Esophagus squamous epithelium (tissue), 5 donors: ENCODE results near the gene PRKCE. TPM values are rescaled to one million over a fixed set of nuclear protein-coding genes. Genes with fewer than 3 reads are reported as not detected.

ENCODE experiments used
- DNase-seq: peaks from one replicate; lab custom pipeline; 2025; lab: John Stamatoyannopoulos, UW
- H3K27ac ChIP-seq, 4 donors: fragments of 200-600 bp; sonication (generic); one replicate each; pipeline ENCODE4 v1.5.1; 2016 to 2019; ENCODE audit warnings: mild to moderate bottlenecking in 1 of 4
- H3K27me3 ChIP-seq, 4 donors: fragments of 200-600 bp; sonication (generic); 1 replicate in 3 of 4; 2 replicates in 1 of 4; pipeline versions ENCODE4 v1.5.1 to v1.6.0; 2017 to 2021; ENCODE audit warnings: antibody characterized with exemption in 1 of 4
- H3K36me3 ChIP-seq, 3 donors: fragments of 200-600 bp; sonication (generic); one replicate each; pipeline ENCODE4 v1.5.1; 2016 to 2019
- H3K4me1 ChIP-seq, 3 donors: fragments of 200-600 bp; sonication (generic); one replicate each; pipeline ENCODE4 v1.5.1; 2017 to 2019
- H3K4me3 ChIP-seq, 4 donors: fragments of 200-600 bp; sonication (generic); 1 replicate in 3 of 4; 2 replicates in 1 of 4; pipeline ENCODE4 v1.5.1; 2016 to 2019; ENCODE audit warnings: mild to moderate bottlenecking in 2 of 4, moderate library complexity in 1 of 4
- H3K9me3 ChIP-seq, 3 donors: fragments of 200-600 bp; sonication (generic); one replicate each; pipeline ENCODE4 v1.5.1; 2016 to 2019
- POLR2A ChIP-seq, 4 donors: fragments of 450-650 bp; IDR thresholded peaks; one replicate each; pipeline ENCODE4 v1.6.1; 2017; ENCODE audit warnings: antibody characterized with exemption in 4 of 4, mild to moderate bottlenecking in 4 of 4, moderate library complexity in 3 of 4
- WGBS, 2 donors: methylation state at CpG; one replicate each; pipeline ENCODE4 v1.1.5; 2018; 5-methylcytosine and 5-hydroxymethylcytosine counted together
- intact Hi-C: fragments of 100-400 bp; cut with DNase I; formaldehyde crosslinking; loops from one replicate; pipeline ENCODE4 v1.15.0; 2022
- total RNA-seq, 4 donors: library from RNA; depleted of rRNA; stranded (reverse); fragments of >200 nt; gene quantifications; one replicate each; pipeline ENCODE4 v1.1.0, GENCODE V29; 2016
- TF ChIP-seq, protein P1 (sequence below), 6 experiments: fragments of 450-650 bp in 4 of 6; fragments of 200-600 bp in 2 of 6; sonication (generic) in 2 of 6; IDR thresholded peaks; one replicate each; pipeline ENCODE4 v1.5.1; 2016 to 2019; ENCODE audit warnings: antibody characterized with exemption in 6 of 6, mild to moderate bottlenecking in 4 of 6, moderate library complexity in 4 of 6
- donor health status: DM: yes; HTN: yes; CAD: no.

PRKCE gene
- total RNA-seq, 4 donors from 2014 or later = 6.5 to 13.7 (median 9.9) TPM

DNA sequence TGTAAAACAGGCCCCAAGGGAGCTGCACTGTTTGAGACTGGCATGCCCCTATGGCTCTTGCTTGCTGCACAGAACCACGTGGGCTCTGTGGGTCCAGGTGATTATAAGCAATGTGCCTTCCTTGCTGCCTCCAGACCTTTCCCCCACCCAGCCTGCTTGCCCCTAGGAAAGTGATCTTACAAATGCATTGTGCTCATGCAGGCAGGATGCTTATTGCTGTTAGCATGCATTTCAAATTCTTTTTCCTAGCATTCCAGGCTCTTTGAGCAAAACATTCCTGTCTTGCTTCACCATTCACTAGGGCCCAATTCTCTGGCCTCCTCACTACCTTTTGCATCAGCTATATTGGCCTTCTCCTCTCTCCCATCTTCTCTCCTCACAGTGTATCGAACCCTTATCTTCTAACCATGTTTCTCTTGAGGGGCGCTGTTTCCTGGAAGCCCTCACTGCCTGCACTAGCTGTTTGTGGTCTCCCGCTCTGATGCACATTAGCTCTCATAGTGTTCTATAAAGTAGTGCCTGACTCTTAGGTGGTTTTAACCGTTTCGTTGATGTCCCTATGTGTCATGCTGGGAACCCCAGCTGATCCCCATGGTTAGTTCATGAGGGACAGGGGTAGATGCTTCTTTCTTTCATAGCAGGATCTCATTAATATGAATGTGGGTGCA, 492.8 kb downstream of the PRKCE start:
- TF ChIP-seq, protein P1, sequence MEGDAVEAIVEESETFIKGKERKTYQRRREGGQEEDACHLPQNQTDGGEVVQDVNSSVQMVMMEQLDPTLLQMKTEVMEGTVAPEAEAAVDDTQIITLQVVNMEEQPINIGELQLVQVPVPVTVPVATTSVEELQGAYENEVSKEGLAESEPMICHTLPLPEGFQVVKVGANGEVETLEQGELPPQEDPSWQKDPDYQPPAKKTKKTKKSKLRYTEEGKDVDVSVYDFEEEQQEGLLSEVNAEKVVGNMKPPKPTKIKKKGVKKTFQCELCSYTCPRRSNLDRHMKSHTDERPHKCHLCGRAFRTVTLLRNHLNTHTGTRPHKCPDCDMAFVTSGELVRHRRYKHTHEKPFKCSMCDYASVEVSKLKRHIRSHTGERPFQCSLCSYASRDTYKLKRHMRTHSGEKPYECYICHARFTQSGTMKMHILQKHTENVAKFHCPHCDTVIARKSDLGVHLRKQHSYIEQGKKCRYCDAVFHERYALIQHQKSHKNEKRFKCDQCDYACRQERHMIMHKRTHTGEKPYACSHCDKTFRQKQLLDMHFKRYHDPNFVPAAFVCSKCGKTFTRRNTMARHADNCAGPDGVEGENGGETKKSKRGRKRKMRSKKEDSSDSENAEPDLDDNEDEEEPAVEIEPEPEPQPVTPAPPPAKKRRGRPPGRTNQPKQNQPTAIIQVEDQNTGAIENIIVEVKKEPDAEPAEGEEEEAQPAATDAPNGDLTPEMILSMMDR (IDR thresholded peaks at IDR 0.05) = no peak
- TF ChIP-seq POLR2A (IDR thresholded peaks at IDR 0.05) = no peak
- H3K4me1 ChIP-seq = peaks cover 8 to 18% (median 11%) of the 10 kb centered on the region in 3 donors

DNA sequence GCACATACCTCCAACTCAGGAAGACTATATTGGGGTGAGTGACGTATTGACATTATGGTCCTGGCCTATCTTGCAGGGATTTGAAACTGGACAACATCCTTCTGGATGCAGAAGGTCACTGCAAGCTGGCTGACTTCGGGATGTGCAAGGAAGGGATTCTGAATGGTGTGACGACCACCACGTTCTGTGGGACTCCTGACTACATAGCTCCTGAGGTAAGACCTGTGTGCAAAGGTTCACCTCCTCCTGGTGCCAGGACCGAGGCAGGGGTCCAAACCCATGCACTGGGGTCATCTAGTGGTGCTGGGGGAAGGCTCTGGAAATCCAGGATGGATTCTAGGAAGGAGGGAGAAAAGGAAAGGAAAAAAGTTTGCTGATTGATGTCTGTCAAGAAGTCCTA, 493.5 kb downstream of the PRKCE start:
- Histone ChIP-seq H3K27me3 (no peaks in the 10 kb centered on the region), H3K9me3 (no peaks in the 10 kb centered on the region), H3K4me1 (peaks cover 8 to 18% (median 11%) of the 10 kb centered on the region in 3 donors), H3K4me3 (no peak overlapping the region), H3K27ac (no peak overlapping the region), H3K36me3 (peaks cover 0 to 27% (median 0%) of the 10 kb centered on the region in 3 donors)
- DNase-seq = no peak
- intact Hi-C loops = no loop called here
- WGBS, 2 donors = 92 to 95% methylated on average over 5 of the region's 5 CpGs
- no peak for TF ChIP-seq POLR2A (IDR thresholded peaks at IDR 0.05)
- TF ChIP-seq, protein P1 (IDR thresholded peaks at IDR 0.05) = no peak

More for the DNA sequence above, 492.8 kb downstream of the PRKCE start:
- no peak overlapping the region for H3K27ac ChIP-seq
- DNase-seq = no peak
- peaks cover 0 to 27% (median 0%) of the 10 kb centered on the region in 3 donors for H3K36me3 ChIP-seq
- H3K4me3 ChIP-seq = no peak overlapping the region
- intact Hi-C loops = no loop called here
- no peaks in the 10 kb centered on the region for H3K9me3 ChIP-seq
- 93 to 96% methylated on average over 6 of the region's 6 CpGs for WGBS, 2 donors
- H3K27me3 ChIP-seq = no peaks in the 10 kb centered on the region

DNA sequence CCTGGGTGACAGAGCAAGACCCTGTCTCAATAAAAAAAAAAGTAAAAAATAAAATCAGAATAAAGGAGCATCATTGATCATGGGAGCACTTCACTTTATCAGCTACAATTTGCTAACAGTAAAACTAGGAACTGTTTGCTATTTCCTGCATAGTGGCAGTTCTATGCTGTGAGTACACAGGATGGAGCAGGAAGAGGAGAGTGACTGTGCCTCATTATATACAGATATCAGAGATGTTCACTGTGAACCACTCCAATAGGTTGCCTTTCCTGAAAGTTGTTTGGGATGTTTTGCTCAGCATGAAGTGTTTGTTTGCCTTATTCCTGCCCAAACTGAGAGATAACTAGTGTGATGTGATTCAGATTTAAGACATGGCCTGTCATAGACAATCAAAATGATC, 494.4 kb downstream of the PRKCE start:
- no peaks in the 10 kb centered on the region for H3K27me3 ChIP-seq
- H3K4me3 ChIP-seq = no peak overlapping the region
- H3K9me3 ChIP-seq = no peaks in the 10 kb centered on the region
- H3K27ac ChIP-seq = no peak overlapping the region
- intact Hi-C loops = no loop called here
- H3K36me3 ChIP-seq = peaks cover 0 to 27% (median 0%) of the 10 kb centered on the region in 3 donors
- H3K4me1 ChIP-seq = peaks cover 10 to 21% (median 15%) of the 10 kb centered on the region in 3 donors
- no peak for DNase-seq
- TF ChIP-seq POLR2A (IDR thresholded peaks at IDR 0.05) = no peak
- TF ChIP-seq, protein P1 (IDR thresholded peaks at IDR 0.05) = no peak

DNA sequence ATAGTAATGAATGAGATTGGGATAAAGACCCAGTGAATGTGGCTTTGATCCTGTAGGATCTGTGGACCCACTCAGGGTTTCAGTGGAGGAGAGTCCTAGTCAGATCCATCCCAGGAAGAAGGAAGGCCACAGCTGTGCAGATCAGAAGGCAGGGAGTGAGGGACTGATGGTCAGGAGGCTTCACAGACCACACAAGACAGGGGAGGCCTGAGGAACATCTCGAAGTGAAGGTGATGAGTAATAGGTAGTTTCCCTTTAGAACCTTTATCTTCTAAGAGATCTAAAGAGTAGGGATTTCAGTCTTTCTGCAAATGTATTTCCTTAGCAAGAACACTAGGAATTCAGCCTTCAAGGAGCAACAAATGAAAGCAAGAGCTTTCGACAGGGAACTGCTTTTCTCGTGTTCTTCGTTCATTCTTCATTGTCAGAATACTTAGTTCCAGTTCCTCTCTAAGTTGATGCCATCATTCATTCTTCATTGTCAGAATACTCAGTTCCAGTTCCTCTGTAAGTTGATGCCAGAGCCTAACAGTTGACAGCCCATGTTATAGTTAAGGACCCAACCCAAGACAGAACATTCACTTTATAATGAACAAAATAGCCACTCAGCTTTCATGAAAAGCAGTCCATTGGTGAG, 495.5 kb downstream of the PRKCE start:
- DNase-seq = no peak
- no peaks in the 10 kb centered on the region for H3K9me3 ChIP-seq
- H3K36me3 ChIP-seq = peaks cover 0 to 27% (median 0%) of the 10 kb centered on the region in 3 donors
- intact Hi-C loops = no loop called here
- H3K4me1 ChIP-seq = peaks cover 16 to 30% (median 18%) of the 10 kb centered on the region in 3 donors
- 64 to 73% methylated on average over 4 of the region's 4 CpGs for WGBS, 2 donors
- H3K27ac ChIP-seq = no peak overlapping the region
- H3K4me3 ChIP-seq = no peak overlapping the region
- H3K27me3 ChIP-seq = no peaks in the 10 kb centered on the region
- TF ChIP-seq POLR2A (IDR thresholded peaks at IDR 0.05) = no peak
- TF ChIP-seq, protein P1 (IDR thresholded peaks at IDR 0.05) = no peak
